Right cardiac atrium (tissue), 5 donors: ENCODE measurements around the gene CMYA5. TPM values are rescaled to one million over a fixed set of nuclear protein-coding genes. Genes with fewer than 3 reads are reported as not detected.

ENCODE experiments used
- ATAC-seq, 2 donors: fragments of 200-7000 bp; cut with Tn5 transposase; one replicate each; pipeline versions ENCODE4 v1.8.0 to v1.9.1; 2020; ENCODE audit warnings: moderate library complexity in 2 of 2, mild to moderate bottlenecking in 1 of 2
- DNase-seq, 3 donors: peaks; one replicate each; pipeline ENCODE4 v3.0.0-alpha.2; 2020
- H3K27ac ChIP-seq: one replicate; pipeline ENCODE4 v1.5.1; 2013; ENCODE audit warnings: mild to moderate bottlenecking, low read length, control low read depth, moderate library complexity
- H3K27me3 ChIP-seq: one replicate; pipeline ENCODE4 v1.6.1; 2013; ENCODE audit not compliant: control insufficient read depth, insufficient read depth
- H3K4me1 ChIP-seq: one replicate; pipeline ENCODE4 v1.6.1; 2013; ENCODE audit warnings: low read length; ENCODE audit not compliant: control insufficient read depth, insufficient read depth
- H3K4me3 ChIP-seq: one replicate; pipeline ENCODE4 v1.5.1; 2013; ENCODE audit warnings: low read length, control low read depth
- H3K9me3 ChIP-seq: one replicate; pipeline ENCODE4 v1.6.1; 2013; ENCODE audit warnings: low read length; ENCODE audit not compliant: control insufficient read depth
- WGBS: extraction: QIAGEN DNeasy Blood & Tissue Kit; methylation state at CpG from one replicate; pipeline ENCODE4 v1.1.7; 2013; 5-methylcytosine and 5-hydroxymethylcytosine counted together
- intact Hi-C, 4 donors: fragments of 100-400 bp; cut with DNase I; formaldehyde crosslinking; loops; one replicate each; pipeline versions ENCODE4 v1.11.0 to v1.14.0; 2022 to 2023
- polyA plus RNA-seq: library from polyadenylated mRNA; stranded (reverse); fragments of 200-250 nt; gene quantifications from one replicate; pipeline ENCODE4 v1.2.3, GENCODE V29; 2013
- total RNA-seq, 4 donors: library from RNA; stranded (reverse); fragmentation: NEBNext Ultra II Directional; extraction: Animal tissue kit (Norgen Biotek cat#: 25700); gene quantifications; one replicate each; pipeline ENCODE4 v1.2.1, GENCODE V29; 2021
- donor health status: healthy with polysubstance abuse.
- donor health status: DM: no; HTN: yes; CAD: no.
- donor health status: DM: no; HTN: no; CAD: no.
- donor health status: DM: no; HTN: yes; CAD: no; lungs with severe emphysema.
- donor health status: DM: yes; HTN: yes; CAD: no.

The CMYA5 gene
- total and polyA plus RNA-seq, 5 donors = 341 to 1,021 (median 757) TPM

- Histone ChIP-seq H3K27me3 (no peaks in the 10 kb centered on the region), H3K9me3 (no peaks in the 10 kb centered on the region), H3K4me3 (no peak overlapping the region), H3K27ac (no peak overlapping the region), H3K4me1 (no peaks in the 10 kb centered on the region)
- DNase-seq (no peak), ATAC-seq (no peak)
- intact Hi-C loops = no loop called here
- 43% methylated on average over 7 of the region's 7 CpGs for WGBS
Observed at GRCh38 chr5:79840084-79840990, 150.7 kb downstream of the CMYA5 start.

- ATAC-seq = no peak
- Histone ChIP-seq H3K4me1 (no peaks in the 10 kb centered on the region), H3K4me3 (no peak overlapping the region), H3K27me3 (no peaks in the 10 kb centered on the region), H3K9me3 (no peaks in the 10 kb centered on the region), H3K27ac (no peak overlapping the region)
- DNase-seq = no peak
- intact Hi-C loops = no loop called here
Observed at GRCh38 chr5:79841172-79841571, 151.5 kb downstream of the CMYA5 start.

GRCh38 chr5:79842006-79842881 lies 152.6 kb downstream of the CMYA5 start:
- Histone ChIP-seq H3K27me3 (no peaks in the 10 kb centered on the region), H3K27ac (no peak overlapping the region), H3K4me1 (no peaks in the 10 kb centered on the region), H3K4me3 (no peak overlapping the region), H3K9me3 (no peaks in the 10 kb centered on the region)
- DNase-seq (no peak), ATAC-seq (no peak)
- WGBS = 77% methylated on average over 12 of the region's 12 CpGs
- intact Hi-C loops = no loop called here

GRCh38 chr5:79842991-79843390 lies 153.4 kb downstream of the CMYA5 start:
- no peaks in the 10 kb centered on the region for H3K4me1 ChIP-seq
- DNase-seq (no peak), ATAC-seq (no peak)
- WGBS = 73% methylated on average over 7 of the region's 7 CpGs
- intact Hi-C loops = no loop called here
- no peak overlapping the region for H3K27ac ChIP-seq
- H3K9me3 ChIP-seq = no peaks in the 10 kb centered on the region
- H3K27me3 ChIP-seq = no peaks in the 10 kb centered on the region
- no peak overlapping the region for H3K4me3 ChIP-seq

GRCh38 chr5:79843450-79844388 lies 154.1 kb downstream of the CMYA5 start:
- DNase-seq (no peak), ATAC-seq (no peak)
- H3K4me1 ChIP-seq = no peaks in the 10 kb centered on the region
- H3K27ac ChIP-seq = no peak overlapping the region
- WGBS = 86% methylated on average over 15 of the region's 15 CpGs
- intact Hi-C loops = no loop called here
- no peaks in the 10 kb centered on the region for H3K27me3 ChIP-seq
- no peaks in the 10 kb centered on the region for H3K9me3 ChIP-seq
- no peak overlapping the region for H3K4me3 ChIP-seq

GRCh38 chr5:79844571-79844970 lies 154.9 kb downstream of the CMYA5 start:
- intact Hi-C loops = no loop called here
- no peak overlapping the region for H3K27ac ChIP-seq
- ATAC-seq (no peak), DNase-seq (no peak)
- no peaks in the 10 kb centered on the region for H3K4me1 ChIP-seq
- no peaks in the 10 kb centered on the region for H3K27me3 ChIP-seq
- no peaks in the 10 kb centered on the region for H3K9me3 ChIP-seq
- 82% methylated on average over 1 of the region's 1 CpG for WGBS
- no peak overlapping the region for H3K4me3 ChIP-seq

GRCh38 chr5:79845448-79846197 lies 156.0 kb downstream of the CMYA5 start:
- Histone ChIP-seq H3K27me3 (no peaks in the 10 kb centered on the region), H3K4me3 (no peak overlapping the region), H3K4me1 (no peaks in the 10 kb centered on the region), H3K9me3 (no peaks in the 10 kb centered on the region), H3K27ac (no peak overlapping the region)
- DNase-seq (no peak), ATAC-seq (peak in 1 of 2 donors; percentile 22)
- WGBS = 69% methylated on average over 7 of the region's 7 CpGs
- intact Hi-C loops = no loop called here

GRCh38 chr5:79846198-79846521 lies 156.5 kb downstream of the CMYA5 start:
- intact Hi-C loops = no loop called here
- no peaks in the 10 kb centered on the region for H3K9me3 ChIP-seq
- H3K27me3 ChIP-seq = no peaks in the 10 kb centered on the region
- H3K27ac ChIP-seq = no peak overlapping the region
- no peak overlapping the region for H3K4me3 ChIP-seq
- H3K4me1 ChIP-seq = no peaks in the 10 kb centered on the region
- no peak for DNase-seq
- WGBS = 78% methylated on average over 3 of the region's 3 CpGs
- ATAC-seq = no peak

GRCh38 chr5:79847561-79847960 lies 157.9 kb downstream of the CMYA5 start:
- H3K4me3 ChIP-seq = no peak overlapping the region
- intact Hi-C loops = no loop called here
- no peaks in the 10 kb centered on the region for H3K27me3 ChIP-seq
- H3K27ac ChIP-seq = no peak overlapping the region
- ATAC-seq (no peak), DNase-seq (no peak)
- WGBS = 92% methylated on average over 8 of the region's 8 CpGs
- H3K9me3 ChIP-seq = no peaks in the 10 kb centered on the region
- H3K4me1 ChIP-seq = no peaks in the 10 kb centered on the region

- Histone ChIP-seq H3K27ac (no peak overlapping the region), H3K9me3 (no peaks in the 10 kb centered on the region), H3K4me3 (no peak overlapping the region), H3K27me3 (no peaks in the 10 kb centered on the region), H3K4me1 (no peaks in the 10 kb centered on the region)
- no peak for DNase-seq
- intact Hi-C loops = no loop called here
- ATAC-seq = no peak
- 97% methylated on average over 16 of the region's 16 CpGs for WGBS
Observed at GRCh38 chr5:79849061-79849460, 159.4 kb downstream of the CMYA5 start.
